ENCODE measurements around the gene LAMP1.
"Not testable (repeated sequence)": the region's sequence is repeated elsewhere in the genome, so short reads cannot be mapped to it uniquely, and the experiment has no call there.

The LAMP1 gene

GRCh38 chr13:113297370-113298042 is 467 bp downstream of the LAMP1 start:
- DNase-seq (ENCODE audit: low spot score) = peak; percentile 70

DNA sequence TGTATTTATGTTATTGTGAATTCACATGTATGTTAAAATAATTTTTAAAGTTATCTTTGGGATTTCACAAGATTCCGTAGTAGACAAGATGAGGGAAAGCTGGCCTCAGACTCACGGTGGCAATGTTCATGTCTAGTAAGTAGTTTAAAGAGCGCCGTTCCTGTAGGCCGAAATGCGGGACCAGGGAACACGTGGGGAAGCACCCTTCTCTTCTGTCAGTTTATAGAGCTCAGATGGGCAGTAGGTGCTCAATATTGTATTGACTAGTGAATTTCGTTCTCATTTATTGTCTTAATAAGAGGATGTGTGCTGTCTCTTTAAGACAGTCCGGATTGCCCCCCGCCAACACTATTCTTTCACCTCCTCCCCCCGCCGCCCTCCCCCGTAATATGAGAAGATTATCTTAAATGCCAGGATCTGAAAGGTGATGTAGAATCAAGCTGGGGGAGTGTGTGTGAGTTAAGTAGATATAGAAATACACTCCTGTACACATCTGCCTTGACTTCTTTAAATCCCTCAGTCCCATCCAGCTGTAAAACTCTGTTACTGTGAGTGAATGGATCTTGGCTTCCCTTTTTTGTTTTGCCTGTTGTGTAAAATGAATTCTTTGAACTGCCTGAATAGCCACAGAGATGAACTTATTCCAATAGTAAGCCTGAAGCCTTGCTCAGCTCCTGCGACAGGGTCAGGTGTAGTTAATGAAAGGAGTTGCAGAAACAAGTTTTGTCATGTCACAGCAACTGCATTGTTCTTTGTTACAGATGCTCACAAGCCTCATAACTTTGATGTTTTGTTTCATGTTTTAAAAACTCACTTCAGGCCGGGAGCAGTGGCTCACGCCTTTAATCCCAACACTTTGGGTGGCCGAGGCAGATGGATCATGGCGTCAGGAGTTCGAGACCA is 1.3 kb downstream of the LAMP1 start:
- DNase-seq (ENCODE audit: low spot score) = peak; percentile 66

GRCh38 chr13:113299951-113300350 is 2.9 kb downstream of the LAMP1 start:
- DNase-seq (ENCODE audit: low spot score) = no peak

DNA sequence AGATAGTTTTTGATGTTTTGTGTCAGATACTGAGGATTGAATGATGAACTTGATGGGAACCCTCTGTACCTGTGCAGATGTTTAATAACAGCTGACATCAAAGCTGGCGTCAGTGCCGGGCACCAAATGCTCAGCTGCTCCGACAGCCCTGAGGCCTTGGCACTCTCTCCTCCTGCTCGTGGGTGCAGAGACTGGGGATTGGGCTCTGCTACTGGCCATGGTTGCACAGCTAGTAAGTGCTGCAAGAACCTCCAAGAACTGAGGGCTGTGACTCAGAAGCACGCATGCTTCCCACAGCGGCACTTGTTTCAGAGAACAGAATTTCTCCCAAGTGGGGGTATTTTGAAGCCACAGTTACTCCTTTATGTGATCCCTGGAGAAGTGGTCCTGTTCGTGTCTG is 5.9 kb downstream of the LAMP1 start:
- no peak for DNase-seq (ENCODE audit: low spot score)

GRCh38 chr13:113304121-113304520 is 7.1 kb downstream of the LAMP1 start:
- no peak for DNase-seq (ENCODE audit: low spot score)

- no peak for DNase-seq (ENCODE audit: low spot score)
These were observed 8.2 kb downstream of the LAMP1 start for GRCh38 chr13:113305208-113305607.

- DNase-seq (ENCODE audit: low spot score) = no peak
These were observed 10.5 kb downstream of the LAMP1 start for GRCh38 chr13:113307491-113307890.

- no peak for DNase-seq (ENCODE audit: low spot score)
These were observed 12.4 kb downstream of the LAMP1 start for GRCh38 chr13:113309473-113309872.

DNA sequence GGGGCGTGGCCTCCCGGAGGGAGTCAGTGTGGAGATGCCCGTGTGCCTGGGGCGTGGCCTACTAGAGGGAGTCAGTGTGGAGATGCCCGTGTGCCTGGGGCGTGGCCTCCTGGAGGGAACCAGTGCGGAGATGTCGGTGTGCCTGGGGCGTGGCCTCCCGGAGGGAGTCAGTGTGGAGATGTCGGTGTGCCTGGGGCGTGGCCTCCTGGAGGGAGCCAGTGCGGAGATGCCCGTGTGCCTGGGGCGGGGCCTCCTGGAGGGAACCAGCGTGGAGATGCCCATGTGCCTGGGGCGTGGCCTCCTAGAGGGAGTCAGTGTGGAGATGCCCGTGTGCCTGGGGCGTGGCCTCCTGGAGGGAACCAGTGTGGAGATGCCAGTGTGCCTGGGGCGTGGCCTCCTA is 17.1 kb downstream of the LAMP1 start:
- DNase-seq (ENCODE audit: low spot score) = peak; percentile 5

DNA sequence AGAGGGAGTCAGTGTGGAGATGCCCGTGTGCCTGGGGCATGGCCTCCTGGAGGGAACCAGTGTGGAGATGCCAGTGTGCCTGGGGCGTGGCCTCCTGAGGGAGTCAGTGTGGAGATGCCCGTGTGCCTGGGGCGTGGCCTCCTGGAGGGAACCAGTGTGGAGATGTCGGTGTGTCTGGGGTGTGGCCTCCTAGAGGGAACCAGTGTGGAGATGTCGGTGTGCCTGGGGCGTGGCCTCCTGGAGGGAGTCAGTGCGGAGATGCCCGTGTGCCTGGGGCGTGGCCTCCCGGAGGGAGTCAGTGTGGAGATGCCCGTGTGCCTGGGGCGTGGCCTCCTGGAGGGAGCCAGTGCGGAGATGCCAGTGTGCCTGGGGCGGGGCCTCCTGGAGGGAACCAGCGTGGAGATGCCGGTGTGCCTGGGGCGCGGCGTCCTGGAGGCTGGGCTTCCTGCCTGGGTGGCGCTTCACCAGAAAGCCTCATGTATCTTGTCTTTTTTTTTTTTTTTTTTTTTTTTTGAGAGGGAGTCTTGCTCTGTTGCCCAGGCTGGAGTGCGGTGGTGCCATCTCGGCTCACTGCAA is 17.9 kb downstream of the LAMP1 start:
- DNase-seq (ENCODE audit: low spot score) = not testable (repeated sequence)

GRCh38 chr13:113315992-113316391 is 19.0 kb downstream of the LAMP1 start:
- no peak for DNase-seq (ENCODE audit: low spot score)

DNA sequence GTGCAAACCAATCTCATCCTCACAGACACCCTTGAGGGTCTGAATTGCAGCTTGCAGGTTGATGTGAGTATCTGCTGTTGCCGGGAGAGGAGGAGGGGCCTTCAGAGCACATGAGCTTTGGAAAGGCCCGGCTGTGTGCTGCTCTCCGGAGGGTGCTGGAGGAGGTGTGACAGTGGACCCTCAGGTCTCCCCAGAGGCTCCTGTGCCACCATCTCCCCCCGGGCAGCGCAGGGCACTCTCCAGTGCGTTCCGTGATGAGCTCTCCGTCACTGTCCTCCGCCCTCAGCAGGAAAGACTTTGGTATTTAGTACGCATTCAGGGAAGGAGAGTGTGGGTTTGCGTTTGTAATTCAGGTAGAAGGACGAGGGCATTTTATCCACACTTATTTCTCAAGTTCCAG is 20.0 kb downstream of the LAMP1 start:
- no peak for DNase-seq (ENCODE audit: low spot score)

DNA sequence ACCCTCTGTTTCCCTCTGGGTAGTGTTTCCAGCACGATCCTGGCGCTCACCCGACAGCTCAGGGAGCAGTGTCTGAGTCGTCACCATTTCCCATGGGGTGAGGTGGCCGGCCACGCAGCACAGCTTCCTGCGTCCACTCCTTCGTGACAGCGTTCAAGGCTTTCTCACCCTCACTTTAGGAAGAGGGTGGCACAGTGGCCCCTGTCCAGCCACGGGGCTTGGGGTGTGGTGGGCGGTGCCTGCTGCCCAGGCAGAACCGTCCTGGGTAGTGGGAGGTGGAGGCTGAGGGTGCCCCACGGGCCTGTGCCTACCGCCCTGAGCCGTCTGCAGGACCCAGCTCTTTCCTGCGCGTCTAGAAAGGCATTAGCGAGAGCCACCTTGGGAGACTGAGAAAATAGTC is 21.9 kb downstream of the LAMP1 start:
- DNase-seq (ENCODE audit: low spot score) = no peak

GRCh38 chr13:113319371-113319770 is 22.3 kb downstream of the LAMP1 start:
- no peak for DNase-seq (ENCODE audit: low spot score)

DNA sequence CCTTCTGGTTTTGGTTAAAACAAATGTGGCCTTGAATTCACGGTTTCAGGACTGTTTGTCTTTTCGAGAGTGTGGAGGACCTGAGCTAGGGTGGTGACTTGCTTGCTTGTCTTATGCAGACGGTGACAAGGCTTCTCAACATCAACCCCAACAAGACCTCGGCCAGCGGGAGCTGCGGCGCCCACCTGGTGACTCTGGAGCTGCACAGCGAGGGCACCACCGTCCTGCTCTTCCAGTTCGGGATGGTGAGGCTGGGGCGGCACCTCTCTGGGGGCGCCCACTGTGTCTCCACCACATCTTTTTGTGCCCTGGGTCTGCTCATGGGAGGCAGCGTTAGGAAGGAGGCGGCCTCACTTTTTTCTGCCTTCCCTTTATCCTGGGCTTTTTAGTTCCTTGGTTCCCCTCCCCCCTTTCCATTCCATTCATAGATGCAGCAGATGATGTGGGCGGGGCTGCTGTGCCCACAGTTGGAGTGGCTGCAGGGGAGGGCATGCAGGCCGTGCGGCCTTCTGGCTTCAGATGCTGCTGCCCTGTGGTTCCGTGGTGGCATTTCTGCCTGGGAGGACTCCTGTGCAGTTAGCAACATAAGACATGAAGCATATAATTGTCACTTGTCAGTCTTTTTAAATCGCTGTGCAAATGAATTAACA is 23.3 kb downstream of the LAMP1 start:
- no peak for DNase-seq (ENCODE audit: low spot score)

GRCh38 chr13:113321546-113321945 is 24.5 kb downstream of the LAMP1 start:
- no peak for DNase-seq (ENCODE audit: low spot score)

DNA sequence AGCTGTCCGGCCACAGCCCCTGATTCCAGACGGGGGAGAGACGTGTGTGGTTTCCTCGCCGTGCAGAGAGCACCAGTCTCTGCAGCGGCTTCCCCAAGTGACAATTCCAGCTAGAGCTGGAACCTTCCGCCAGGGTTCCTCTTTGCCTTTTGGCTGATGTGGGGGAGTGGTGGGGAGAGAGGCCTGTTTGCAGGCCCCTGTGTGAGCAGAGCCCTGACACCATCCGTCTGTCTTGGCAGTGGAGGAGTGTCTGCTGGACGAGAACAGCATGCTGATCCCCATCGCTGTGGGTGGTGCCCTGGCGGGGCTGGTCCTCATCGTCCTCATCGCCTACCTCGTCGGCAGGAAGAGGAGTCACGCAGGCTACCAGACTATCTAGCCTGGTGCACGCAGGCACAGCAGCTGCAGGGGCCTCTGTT is 25.0 kb downstream of the LAMP1 start:
- no peak for DNase-seq (ENCODE audit: low spot score)

- DNase-seq (ENCODE audit: low spot score) = no peak
These were observed 26.0 kb downstream of the LAMP1 start for GRCh38 chr13:113322890-113323651.

GRCh38 chr13:113323869-113324268 is 26.8 kb downstream of the LAMP1 start:
- DNase-seq (ENCODE audit: low spot score) = no peak

DNA sequence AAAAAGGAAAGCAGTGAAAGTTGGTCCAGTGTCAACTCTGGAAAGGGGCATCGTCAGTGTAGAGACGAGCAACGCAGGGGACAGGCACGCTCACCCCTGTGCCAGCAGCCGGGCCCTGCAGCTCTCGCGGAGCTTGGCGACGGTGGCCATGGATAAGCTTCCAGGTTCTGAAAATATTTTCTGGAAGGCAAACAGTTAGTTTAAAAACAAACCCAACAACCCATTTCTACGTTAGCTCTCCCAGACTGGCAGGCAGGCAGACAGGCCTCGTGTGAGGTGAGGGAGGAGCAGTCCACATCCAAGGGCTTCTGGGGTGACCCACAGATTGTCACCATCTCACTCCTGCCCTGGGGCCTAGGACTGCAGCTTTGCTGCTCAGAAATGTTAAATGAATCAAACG is 27.4 kb downstream of the LAMP1 start:
- no peak for DNase-seq (ENCODE audit: low spot score)

- no peak for DNase-seq (ENCODE audit: low spot score)
These were observed 28.7 kb downstream of the LAMP1 start for GRCh38 chr13:113325779-113326178.

DNA sequence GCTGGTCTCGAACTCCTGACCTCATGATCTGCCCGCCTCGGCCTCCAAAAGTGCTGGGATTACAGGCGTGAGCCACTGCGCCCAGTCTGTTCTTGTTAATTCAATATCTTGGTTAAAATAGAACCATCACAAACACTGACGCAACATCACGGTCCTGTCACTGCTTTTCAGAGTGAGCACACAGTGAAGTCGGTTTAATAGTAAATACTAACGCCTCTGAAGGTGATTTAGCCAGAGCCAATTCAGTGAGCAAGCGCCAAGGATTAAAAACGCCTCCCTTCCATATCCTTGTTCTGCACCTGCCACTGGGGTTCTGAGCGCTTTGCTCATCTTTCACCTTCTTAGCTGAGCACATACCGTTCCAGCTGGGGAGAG is 30.3 kb downstream of the LAMP1 start:
- no peak for DNase-seq (ENCODE audit: low spot score)
